ENCODE measurements around the gene BCAR1.
A peak's percentile ranks its signal among the peaks of the same experiment; 100 is the strongest.
"Not testable (repeated sequence)": the region's sequence is repeated elsewhere in the genome, so short reads cannot be mapped to it uniquely, and the experiment has no call there.

BCAR1 gene

DNA sequence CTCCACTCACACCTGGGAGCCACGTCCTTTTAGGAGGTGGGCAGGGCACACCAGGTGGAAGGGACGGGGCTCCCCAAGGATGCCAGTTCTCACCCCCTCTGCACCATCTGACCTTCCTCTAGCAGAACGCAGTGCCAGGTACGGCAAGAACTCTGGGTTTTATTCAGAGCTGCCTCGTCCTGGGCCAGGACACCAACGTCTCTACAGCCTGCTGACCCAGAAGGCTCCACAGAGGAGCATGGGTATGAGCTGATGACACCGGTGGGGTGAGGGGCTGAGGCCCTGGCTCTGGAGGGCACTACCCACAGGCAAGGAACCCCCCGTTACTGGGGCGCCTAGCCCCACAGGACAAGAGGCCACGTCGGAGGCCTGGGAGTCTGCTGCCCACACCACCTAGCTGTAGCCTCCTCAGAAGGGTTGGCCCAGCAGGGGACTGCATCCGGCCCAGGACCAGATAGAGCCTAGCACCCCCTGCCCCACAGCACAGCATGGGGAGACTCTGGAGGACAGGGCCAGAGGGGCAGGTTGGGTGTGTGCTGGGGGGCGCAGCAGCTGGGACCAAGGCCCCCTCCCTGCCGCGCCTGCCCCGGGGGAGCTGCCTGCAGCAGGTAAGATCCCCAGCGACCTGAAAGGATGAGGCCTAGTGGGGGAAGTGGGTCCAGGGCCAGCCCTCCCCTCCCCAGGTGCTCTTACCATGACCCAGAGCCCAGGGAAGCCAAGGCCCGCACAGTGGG, 13.9 kb downstream of the BCAR1 start:
- DNase-seq = no peak

GRCh38 chr16:75236736-75237397, 14.6 kb downstream of the BCAR1 start:
- no peak for DNase-seq

DNA sequence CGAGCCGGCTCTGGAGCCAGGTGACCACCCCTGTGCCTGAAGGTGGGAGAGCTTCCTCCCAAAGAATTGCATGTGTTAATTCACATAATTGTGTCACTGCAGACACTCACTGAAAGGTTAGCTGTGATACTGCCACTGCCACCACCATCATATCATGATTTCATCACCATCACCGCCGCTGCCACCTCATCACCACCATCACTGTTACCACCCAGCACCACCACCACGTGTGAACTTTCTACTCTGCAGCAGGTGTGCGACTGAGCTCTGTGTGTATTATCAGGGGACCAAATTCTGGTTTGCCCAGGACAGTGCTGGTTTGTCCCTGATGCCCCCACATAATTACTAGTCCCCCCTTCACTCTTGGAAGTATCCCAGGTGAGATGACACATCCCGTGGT, 15.2 kb downstream of the BCAR1 start:
- peak; percentile 60 for DNase-seq

DNA sequence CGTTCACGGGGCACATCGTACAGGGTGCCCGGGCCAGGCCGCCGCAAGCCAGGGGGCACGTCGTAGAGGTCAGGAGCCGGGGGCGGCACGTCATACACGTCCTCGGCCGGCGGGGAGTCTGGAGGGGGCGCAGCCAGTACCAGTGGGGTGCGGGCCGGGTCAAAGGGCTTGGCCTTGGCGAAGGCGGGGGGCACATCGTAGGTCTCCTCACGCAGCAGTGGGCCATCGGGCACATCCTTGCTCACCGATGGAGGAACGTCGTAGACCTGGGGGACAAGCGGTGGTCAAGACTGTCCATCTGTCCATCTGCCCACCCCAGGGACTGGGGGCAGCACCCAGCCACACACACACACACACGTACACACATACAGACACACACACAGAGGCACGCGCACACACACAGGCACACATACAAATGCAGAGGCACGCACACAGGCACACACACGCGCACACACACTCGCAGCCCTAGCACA, 15.7 kb downstream of the BCAR1 start:
- DNase-seq = no peak

GRCh38 chr16:75234856-75235696, 16.3 kb downstream of the BCAR1 start:
- DNase-seq = no peak

DNA sequence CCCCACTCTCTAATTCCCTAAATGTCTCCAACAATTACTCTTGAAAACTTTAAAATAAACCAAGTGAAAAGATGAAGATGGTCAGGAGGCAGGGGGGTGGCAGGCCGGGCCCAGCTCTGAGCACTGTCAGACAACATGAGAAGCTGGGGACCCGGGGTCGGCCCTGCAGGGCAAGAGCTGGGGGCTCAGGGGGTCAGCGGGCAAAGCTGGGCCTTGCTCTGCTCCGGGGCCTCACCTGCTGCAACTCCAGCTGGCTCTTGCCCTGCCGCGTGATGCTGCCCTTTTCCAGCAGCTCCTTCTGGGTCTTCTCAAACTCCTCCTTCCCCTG, 17.8 kb downstream of the BCAR1 start:
- no peak for DNase-seq

- no peak for DNase-seq
Measured at GRCh38 chr16:75231570-75231969, 19.9 kb downstream of the BCAR1 start.

DNA sequence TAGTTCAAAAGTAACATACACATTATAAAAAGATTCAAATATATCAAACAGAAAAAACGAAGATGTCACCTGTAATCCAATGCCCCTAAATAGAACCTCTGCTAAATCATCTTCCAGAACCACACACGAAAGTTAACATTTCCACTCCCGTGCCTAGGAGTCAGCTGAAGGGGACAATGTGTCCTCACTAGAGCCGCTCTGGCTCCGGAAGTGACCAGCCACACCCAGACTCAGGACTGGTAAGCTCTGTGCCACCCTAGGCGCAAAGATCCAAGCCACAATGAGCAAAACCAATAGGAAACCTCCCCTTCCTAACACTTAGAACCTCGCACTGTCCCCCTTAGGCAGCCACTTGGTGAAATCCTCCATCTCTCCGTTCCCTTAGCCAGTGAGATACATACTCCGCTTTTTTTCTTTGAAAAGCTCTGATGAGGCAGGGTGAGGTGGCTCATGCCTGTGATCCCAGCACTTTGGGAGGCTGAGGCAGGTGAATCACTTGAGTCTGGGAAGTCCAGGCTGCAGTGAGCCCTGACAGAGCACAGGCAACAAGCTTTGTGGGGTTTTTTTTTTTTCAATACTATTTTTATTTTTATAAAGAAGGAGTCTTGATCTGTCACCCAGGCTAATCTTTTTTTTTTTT, 20.8 kb downstream of the BCAR1 start:
- no peak for DNase-seq

DNA sequence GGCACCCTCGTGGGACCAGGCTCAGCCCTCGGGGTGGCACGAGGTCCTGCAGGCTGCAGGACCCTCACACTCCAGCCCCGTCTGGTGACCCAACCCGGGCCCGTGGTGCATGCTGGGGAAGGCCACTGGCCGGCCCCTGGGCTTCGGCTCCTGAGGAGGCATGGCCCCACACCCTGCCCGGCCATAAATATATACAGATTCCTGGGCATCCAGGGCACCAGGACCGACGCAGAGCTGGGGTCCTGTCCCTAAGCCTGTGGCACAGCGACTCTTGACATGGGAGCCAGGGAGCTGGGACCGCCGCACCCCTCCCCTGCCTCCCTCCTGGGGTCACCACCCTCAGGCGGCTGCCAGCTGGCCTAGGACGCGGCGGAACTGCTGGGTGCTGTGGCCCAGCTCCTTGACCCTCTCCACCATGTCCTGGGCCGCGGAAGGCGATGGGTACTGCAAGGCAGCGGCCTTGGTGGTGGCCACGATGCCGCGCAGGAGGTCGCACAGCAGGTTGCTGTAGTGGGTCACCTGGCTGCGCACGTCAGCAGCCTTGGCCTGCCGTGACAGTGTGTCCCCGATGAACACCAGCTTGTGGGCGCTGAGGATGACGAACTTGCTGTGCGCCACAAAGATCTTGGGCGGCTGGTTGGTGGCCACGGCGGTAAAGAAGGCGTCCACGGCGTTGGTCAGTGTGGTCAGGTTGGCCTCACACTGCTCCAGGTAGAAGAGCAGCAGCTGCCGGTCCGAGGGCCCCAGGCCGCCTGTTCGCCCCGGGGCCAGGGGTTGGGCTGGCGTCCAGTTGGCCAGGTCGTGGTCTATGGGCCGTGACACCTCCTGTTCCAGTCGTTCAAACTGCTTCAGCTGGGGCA, 22.0 kb downstream of the BCAR1 start:
- no peak for DNase-seq

GRCh38 chr16:75228143-75228976, 23.1 kb downstream of the BCAR1 start:
- DNase-seq = no peak

GRCh38 chr16:75227361-75228142, 23.9 kb downstream of the BCAR1 start:
- no peak for DNase-seq

DNA sequence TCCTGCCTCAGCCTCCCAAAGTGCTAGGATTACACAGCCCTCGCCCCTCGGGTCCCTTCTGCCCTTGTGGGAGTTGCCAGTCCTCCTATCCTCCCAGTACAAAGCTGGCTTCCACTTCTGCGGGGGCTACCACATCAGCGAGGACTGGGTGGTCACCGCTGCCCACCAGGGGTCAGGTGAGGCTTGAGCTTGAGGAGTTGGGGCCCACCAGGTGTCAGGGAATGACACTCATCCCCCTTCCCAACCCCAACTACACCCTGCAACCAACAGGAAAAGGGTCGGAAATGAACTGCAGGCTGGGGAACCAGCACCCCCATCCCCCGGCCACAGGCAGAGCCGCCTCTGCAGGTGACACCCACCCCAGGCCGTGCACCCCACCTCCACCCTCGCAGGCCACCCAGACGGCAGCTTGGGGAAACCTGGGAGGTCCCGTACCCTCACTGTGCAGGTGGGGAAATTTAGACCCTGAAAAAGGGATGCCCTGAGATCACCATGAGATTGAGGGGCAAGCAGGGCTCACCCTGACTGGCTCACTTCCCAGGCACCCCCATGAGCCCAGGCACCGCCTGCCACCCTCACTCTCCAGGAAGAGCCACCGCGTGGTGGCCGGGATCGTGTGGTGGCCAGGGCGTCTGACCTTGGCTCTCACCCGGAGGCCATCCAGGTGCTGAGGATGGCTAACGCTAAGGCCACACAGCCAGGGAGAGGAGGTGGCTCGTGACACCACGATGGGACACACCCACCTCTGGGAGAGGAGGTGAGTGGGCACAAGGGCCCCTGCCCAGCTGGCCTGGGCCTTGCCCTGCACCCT, 24.7 kb downstream of the BCAR1 start:
- no peak for DNase-seq

GRCh38 chr16:75225678-75226515, 25.5 kb downstream of the BCAR1 start:
- DNase-seq = no peak

- no peak for DNase-seq
Measured at GRCh38 chr16:75225092-75225491, 26.3 kb downstream of the BCAR1 start.

GRCh38 chr16:75224306-75225082, 26.9 kb downstream of the BCAR1 start:
- no peak for DNase-seq

DNA sequence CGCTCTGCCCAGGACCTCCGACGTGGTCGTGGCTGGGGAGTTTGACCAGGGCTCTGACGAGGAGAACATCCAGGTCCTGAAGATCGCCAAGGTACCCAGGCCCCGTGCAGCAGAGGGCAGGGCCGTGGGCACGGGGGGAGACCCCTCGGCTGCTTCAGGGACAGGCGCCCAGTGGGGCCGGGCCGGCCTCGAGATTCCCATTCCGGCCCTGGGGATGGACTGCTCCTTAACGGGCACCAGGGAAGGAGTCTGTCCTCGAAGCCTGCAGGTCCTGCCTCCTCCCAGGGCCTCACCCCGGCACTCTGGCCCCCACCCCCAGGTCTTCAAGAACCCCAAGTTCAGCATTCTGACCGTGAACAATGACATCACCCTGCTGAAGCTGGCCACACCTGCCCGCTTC, 28.3 kb downstream of the BCAR1 start:
- DNase-seq = not testable (repeated sequence)

DNA sequence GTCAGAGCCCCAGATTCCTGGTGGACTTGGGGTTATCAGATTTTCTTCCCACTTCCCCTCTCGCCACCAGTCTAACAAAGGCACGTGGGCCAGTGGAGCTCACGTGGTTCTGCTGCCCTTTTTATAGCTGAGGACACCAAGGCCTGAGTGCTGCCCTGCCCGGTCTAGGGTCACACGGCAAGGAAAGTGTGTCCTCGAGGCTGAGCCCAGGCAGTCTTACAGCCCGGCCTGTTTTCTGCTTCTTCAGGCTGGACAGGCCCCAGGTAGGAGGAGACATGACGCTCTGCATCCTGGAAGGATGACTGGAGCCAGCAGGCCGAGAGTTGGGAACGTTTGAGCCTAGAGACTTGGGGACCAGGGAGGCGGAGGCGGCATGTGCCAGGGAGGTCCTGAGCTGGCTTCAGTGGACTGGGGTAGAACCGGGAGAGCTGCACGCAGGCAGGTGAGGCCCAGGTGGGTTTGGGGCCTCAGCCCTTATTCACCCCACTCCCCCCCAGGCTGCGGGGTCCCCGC, 29.1 kb downstream of the BCAR1 start:
- no peak for DNase-seq

- DNase-seq = peak; percentile 45
Measured at GRCh38 chr16:75219838-75220237, 31.6 kb downstream of the BCAR1 start.

Measured in activated CD4-positive, alpha-beta T cell treated with anti-CD3 and anti-CD28 coated beads for 48 hours (primary cell).